Loucy (cell line): ENCODE data around the gene ZNF726.
"Not testable (repeated sequence)": the region's sequence is repeated elsewhere in the genome, so short reads cannot be mapped to it uniquely, and the experiment has no call there.

Source experiments
- EZH2phosphoT487 ChIP-seq: fragments of 200-600 bp; IDR thresholded peaks from 2 replicates; pipeline ENCODE4 v1.6.1; 2018; ENCODE audit warnings: antibody characterized with exemption, mild to moderate bottlenecking, moderate library complexity, borderline replicate concordance
- TF ChIP-seq, protein P1 (sequence below): fragments of 200-600 bp; sonication (generic); conservative IDR thresholded peaks from 2 replicates; pipeline ENCODE4 v1.5.1; 2014; ENCODE audit warnings: mild to moderate bottlenecking, antibody characterized with exemption, low read length

DNA sequence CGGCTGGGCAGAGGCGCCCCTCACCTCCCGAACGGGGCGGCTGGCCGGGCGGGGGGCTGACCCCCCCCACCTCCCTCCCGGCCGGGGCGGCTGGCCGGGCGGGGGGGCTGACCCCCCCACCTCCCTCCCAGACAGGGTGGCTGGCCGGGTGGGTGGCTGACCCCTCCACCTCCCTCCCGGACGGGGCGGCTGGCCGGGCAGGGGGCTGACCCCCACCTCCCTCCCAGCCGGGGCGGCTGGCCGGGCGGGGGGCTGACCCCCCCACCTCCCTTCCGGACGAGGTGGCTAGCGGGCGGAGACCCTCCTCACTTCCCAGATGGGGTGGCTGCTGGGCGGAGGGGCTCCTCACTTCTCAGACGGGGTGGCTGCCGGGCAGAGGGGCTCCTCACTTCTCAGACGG lies 22.3 kb downstream of the ZNF726 start:
- not testable (repeated sequence) for TF ChIP-seq EZH2phosphoT487
- TF ChIP-seq, protein P1, sequence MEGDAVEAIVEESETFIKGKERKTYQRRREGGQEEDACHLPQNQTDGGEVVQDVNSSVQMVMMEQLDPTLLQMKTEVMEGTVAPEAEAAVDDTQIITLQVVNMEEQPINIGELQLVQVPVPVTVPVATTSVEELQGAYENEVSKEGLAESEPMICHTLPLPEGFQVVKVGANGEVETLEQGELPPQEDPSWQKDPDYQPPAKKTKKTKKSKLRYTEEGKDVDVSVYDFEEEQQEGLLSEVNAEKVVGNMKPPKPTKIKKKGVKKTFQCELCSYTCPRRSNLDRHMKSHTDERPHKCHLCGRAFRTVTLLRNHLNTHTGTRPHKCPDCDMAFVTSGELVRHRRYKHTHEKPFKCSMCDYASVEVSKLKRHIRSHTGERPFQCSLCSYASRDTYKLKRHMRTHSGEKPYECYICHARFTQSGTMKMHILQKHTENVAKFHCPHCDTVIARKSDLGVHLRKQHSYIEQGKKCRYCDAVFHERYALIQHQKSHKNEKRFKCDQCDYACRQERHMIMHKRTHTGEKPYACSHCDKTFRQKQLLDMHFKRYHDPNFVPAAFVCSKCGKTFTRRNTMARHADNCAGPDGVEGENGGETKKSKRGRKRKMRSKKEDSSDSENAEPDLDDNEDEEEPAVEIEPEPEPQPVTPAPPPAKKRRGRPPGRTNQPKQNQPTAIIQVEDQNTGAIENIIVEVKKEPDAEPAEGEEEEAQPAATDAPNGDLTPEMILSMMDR: not testable (repeated sequence)
